A549 (cell line): Measurements from ENCODE around the gene ZNF605. TPM values are rescaled to one million over a fixed set of nuclear protein-coding genes. Genes with fewer than 3 reads are reported as not detected.

Experiments
- ATAC-seq, 2 experiments: fragments of 200-7000 bp in 1 of 2; fragments of >200 bp in 1 of 2; cut with Nextera tagmentation in 1 of 2; cut with Tn5 transposase in 1 of 2; 3 replicates each; pipeline versions ENCODE4 v1.8.0 to v1.9.1; 2018 to 2020; ENCODE audit warnings: mild to moderate bottlenecking in 1 of 2, moderate library complexity in 1 of 2
- CTCF ChIA-PET: fragments of 300-600 bp; sonication (Branson Sonifier 250); formaldehyde crosslinking; extraction: SDS; loops from one replicate; lab custom pipeline; 2021; ENCODE audit warnings: antibody characterized with exemption, inconsistent platforms; lab: Yijun Ruan, JAX
- POLR2A ChIA-PET: fragments of 350-600 bp; formaldehyde crosslinking; extraction: SDS; loops from one replicate; lab custom pipeline; 2021; ENCODE audit warnings: antibody characterized with exemption, inconsistent platforms; lab: Yijun Ruan, JAX
- DNase-seq, 2 experiments: peaks; one replicate each; pipeline versions ENCODE4 v3.0.0 to v3.0.0-alpha.2; 2011 to 2016; ENCODE audit warnings: low read depth in 1 of 2, low spot score in 1 of 2
- FAIRE-seq: peaks from 2 replicates; lab custom pipeline; 2011; peaks lifted over from hg19 to GRCh38; lab: Jason Lieb, UNC
- H3K27ac ChIP-seq, 2 experiments: fragments of >200 bp; sonication (Bioruptor Twin); formaldehyde crosslinking; 3 replicates each; pipeline ENCODE4 v1.5.1; 2016 to 2017
- H3K4me1 ChIP-seq: fragments of >200 bp; sonication (Bioruptor Twin); formaldehyde crosslinking; 3 replicates; pipeline ENCODE4 v1.6.1; 2016
- H3K4me2 ChIP-seq: fragments of >200 bp; sonication (Bioruptor Twin); formaldehyde crosslinking; 3 replicates; pipeline ENCODE4 v1.6.1; 2016
- H3K4me3 ChIP-seq: fragments of >200 bp; sonication (Bioruptor Twin); formaldehyde crosslinking; 3 replicates; pipeline ENCODE4 v1.5.1; 2016
- H3K9me3 ChIP-seq: fragments of >200 bp; sonication (Bioruptor Twin); formaldehyde crosslinking; 3 replicates; pipeline ENCODE4 v1.6.1; 2016
- CEBPB ChIP-seq, 2 experiments: fragments of >200 bp in 1 of 2; sonication (Bioruptor Twin) in 1 of 2; formaldehyde crosslinking in 1 of 2; IDR thresholded peaks; 2 replicates each; pipeline ENCODE4 v1.6.1; 2012 to 2016
- EP300 ChIP-seq, 2 experiments: fragments of >200 bp; sonication (Bioruptor Twin); formaldehyde crosslinking; IDR thresholded peaks; 2 replicates in 1 of 2; 3 replicates in 1 of 2; pipeline ENCODE4 v1.6.1; 2016 to 2017
- ESRRA ChIP-seq: fragments of 150-350 bp; IDR thresholded peaks from 2 replicates; pipeline ENCODE4 v1.6.1; 2014; ENCODE audit warnings: mild to moderate bottlenecking, low read length, borderline replicate concordance
- FOXS1 ChIP-seq: fragments of 250-450 bp; sonication (Bioruptor Pico); IDR thresholded peaks from 2 replicates; pipeline ENCODE4 v1.5.0; 2020; ENCODE audit warnings: mild to moderate bottlenecking, moderate library complexity
- GATA3 ChIP-seq: IDR thresholded peaks from 2 replicates; pipeline ENCODE4 v1.6.1; 2012; ENCODE audit warnings: borderline replicate concordance
- HDAC2 ChIP-seq: fragments of 200-600 bp; sonication (generic); IDR thresholded peaks from 2 replicates; pipeline ENCODE4 v1.6.1; 2016
- HOXB5 ChIP-seq: fragments of 250-450 bp; sonication (Bioruptor Pico); IDR thresholded peaks from 2 replicates; pipeline ENCODE4 v1.5.0; 2020; ENCODE audit warnings: mild to moderate bottlenecking, moderate library complexity
- JUN ChIP-seq, 2 experiments: fragments of >200 bp; sonication (Bioruptor Twin); formaldehyde crosslinking; IDR thresholded peaks; 2 replicates in 1 of 2; 3 replicates in 1 of 2; pipeline ENCODE4 v1.6.1; 2016 to 2017
- KDM1A ChIP-seq: fragments of 200-600 bp; sonication (generic); IDR thresholded peaks from 2 replicates; pipeline ENCODE4 v1.6.1; 2016; ENCODE audit warnings: low read depth, mild to moderate bottlenecking
- MAZ ChIP-seq: fragments of 150-350 bp; IDR thresholded peaks from 2 replicates; pipeline ENCODE4 v1.6.1; 2014; ENCODE audit warnings: antibody characterized with exemption, low read depth, low read length, borderline replicate concordance
- MYC ChIP-seq: IDR thresholded peaks from 2 replicates; pipeline ENCODE4 v1.6.1; 2012; ENCODE audit warnings: mild to moderate bottlenecking, inconsistent platforms, low read length, improper control_type of control experiment, borderline replicate concordance
- NR3C1 ChIP-seq: fragments of >200 bp; sonication (Bioruptor Twin); formaldehyde crosslinking; IDR thresholded peaks from 3 replicates; pipeline ENCODE4 v1.6.1; 2017
- RAD21 ChIP-seq, 2 experiments: fragments of >200 bp in 1 of 2; sonication (Bioruptor Twin) in 1 of 2; formaldehyde crosslinking in 1 of 2; IDR thresholded peaks in 1 of 2; conservative IDR thresholded peaks in 1 of 2; 2 replicates in 1 of 2; 3 replicates in 1 of 2; pipeline ENCODE4 v1.6.1; 2012 to 2018; ENCODE audit warnings: inconsistent platforms in 1 of 2
- RCOR1 ChIP-seq: fragments of 150-350 bp; IDR thresholded peaks from 2 replicates; pipeline ENCODE4 v1.6.1; 2014; ENCODE audit warnings: antibody characterized with exemption, low read length, low read depth
- TP53 ChIP-seq: fragments of 250-450 bp; sonication (Bioruptor Pico); IDR thresholded peaks from 2 replicates; pipeline ENCODE4 v1.5.0; 2021; ENCODE audit warnings: mild to moderate bottlenecking, moderate library complexity
- ZC3H11A ChIP-seq: fragments of 450-650 bp; IDR thresholded peaks from 2 replicates; pipeline ENCODE4 v1.6.1; 2014; ENCODE audit warnings: antibody characterized with exemption, mild to moderate bottlenecking
- ZFP36 ChIP-seq: fragments of 450-650 bp; IDR thresholded peaks from 2 replicates; pipeline ENCODE4 v1.6.1; 2014; ENCODE audit warnings: borderline replicate concordance; ENCODE audit not compliant: partially characterized antibody
- WGBS: methylation state at CpG from one replicate; pipeline ENCODE4 v1.1.6; 2017; ENCODE audit errors: missing lambda C conversion rate; 5-methylcytosine and 5-hydroxymethylcytosine counted together
- polyA plus RNA-seq, 4 experiments: library from polyadenylated mRNA; depleted of rRNA in 3 of 4; stranded (reverse); fragments of >200 nt; fragmentation: RNase III in 1 of 4; extraction: RNeasy Plus Mini Kit Qiagen cat#74134 plus additional on column Dnase treatment in 1 of 4; gene quantifications; 2 replicates in 3 of 4; 3 replicates in 1 of 4; pipeline ENCODE4 v1.2.3, GENCODE V29; 2011 to 2017
- TF ChIP-seq, protein P1 (sequence below): IDR thresholded peaks from 2 replicates; pipeline ENCODE4 v1.6.1; 2012
- TF ChIP-seq, protein P2 (sequence below): fragments of 250-450 bp; sonication (Bioruptor Pico); IDR thresholded peaks from 2 replicates; pipeline ENCODE4 v1.5.0; 2021; ENCODE audit warnings: mild to moderate bottlenecking, moderate library complexity, borderline replicate concordance
- TF ChIP-seq, protein P3 (sequence below): IDR thresholded peaks from 2 replicates; pipeline ENCODE4 v1.6.1; 2012
- TF ChIP-seq, protein P4 (sequence below): fragments of >200 bp; sonication (Bioruptor Twin); formaldehyde crosslinking; IDR thresholded peaks from 3 replicates; pipeline ENCODE4 v1.6.1; 2016
- TF ChIP-seq, protein P5 (sequence below): fragments of >200 bp; sonication (Bioruptor Twin); formaldehyde crosslinking; IDR thresholded peaks from 3 replicates; pipeline ENCODE4 v1.5.1; 2016
- TF ChIP-seq, protein P6 (sequence below): fragments of >200 bp; sonication (Bioruptor Twin); formaldehyde crosslinking; IDR thresholded peaks from 2 replicates; pipeline ENCODE4 v1.6.1; 2016

ZNF605 gene
- polyA plus RNA-seq, 2 of the 4 experiments (the other 2 are of a cell fraction), result 5.6 to 18.2 TPM

DNA sequence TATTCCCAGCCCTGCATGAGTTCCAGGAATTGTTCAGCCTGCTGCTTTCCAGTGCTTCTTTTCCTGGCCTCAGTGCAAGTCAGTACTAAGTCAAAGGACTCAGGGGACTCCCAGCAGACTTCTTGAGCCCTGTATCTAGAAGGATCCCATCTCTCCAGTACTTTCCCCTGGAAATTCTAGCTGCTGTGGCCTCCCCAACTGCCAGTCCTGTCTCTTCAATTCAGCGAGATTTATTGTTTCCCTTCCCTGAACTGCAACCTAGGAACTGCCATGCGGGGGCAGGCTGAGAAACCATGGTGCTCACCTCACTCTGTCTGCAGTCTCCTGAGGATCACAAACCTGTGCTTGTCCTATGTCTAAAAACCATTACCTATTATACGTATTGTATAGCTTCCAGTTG lies 31.8 kb downstream of the ZNF605 start:
- H3K4me2 ChIP-seq, result no peak overlapping the region
- H3K4me3 ChIP-seq, result no peak overlapping the region
- H3K9me3 ChIP-seq, result peaks cover 97% of the 10 kb centered on the region
- no peak for FAIRE-seq
- no peaks in the 10 kb centered on the region for H3K4me1 ChIP-seq
- no peak for DNase-seq
- no peak for ATAC-seq
- H3K27ac ChIP-seq, result no peak overlapping the region
- TF ChIP-seq RAD21 (conservative IDR thresholded peaks at IDR 0.05 in 1 of 2, IDR thresholded peaks at IDR 0.05 in 1 of 2), result no peak
- TF ChIP-seq, protein P1, sequence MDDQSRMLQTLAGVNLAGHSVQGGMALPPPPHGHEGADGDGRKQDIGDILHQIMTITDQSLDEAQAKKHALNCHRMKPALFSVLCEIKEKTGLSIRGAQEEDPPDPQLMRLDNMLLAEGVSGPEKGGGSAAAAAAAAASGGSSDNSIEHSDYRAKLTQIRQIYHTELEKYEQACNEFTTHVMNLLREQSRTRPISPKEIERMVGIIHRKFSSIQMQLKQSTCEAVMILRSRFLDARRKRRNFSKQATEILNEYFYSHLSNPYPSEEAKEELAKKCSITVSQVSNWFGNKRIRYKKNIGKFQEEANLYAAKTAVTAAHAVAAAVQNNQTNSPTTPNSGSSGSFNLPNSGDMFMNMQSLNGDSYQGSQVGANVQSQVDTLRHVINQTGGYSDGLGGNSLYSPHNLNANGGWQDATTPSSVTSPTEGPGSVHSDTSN, result no peak
- TF ChIP-seq CEBPB (IDR thresholded peaks at IDR 0.05), result no peak
- no peak for TF ChIP-seq ESRRA
- TF ChIP-seq ZFP36, result no peak
- TF ChIP-seq JUN (IDR thresholded peaks at IDR 0.05), result no peak
- TF ChIP-seq, protein P2, sequence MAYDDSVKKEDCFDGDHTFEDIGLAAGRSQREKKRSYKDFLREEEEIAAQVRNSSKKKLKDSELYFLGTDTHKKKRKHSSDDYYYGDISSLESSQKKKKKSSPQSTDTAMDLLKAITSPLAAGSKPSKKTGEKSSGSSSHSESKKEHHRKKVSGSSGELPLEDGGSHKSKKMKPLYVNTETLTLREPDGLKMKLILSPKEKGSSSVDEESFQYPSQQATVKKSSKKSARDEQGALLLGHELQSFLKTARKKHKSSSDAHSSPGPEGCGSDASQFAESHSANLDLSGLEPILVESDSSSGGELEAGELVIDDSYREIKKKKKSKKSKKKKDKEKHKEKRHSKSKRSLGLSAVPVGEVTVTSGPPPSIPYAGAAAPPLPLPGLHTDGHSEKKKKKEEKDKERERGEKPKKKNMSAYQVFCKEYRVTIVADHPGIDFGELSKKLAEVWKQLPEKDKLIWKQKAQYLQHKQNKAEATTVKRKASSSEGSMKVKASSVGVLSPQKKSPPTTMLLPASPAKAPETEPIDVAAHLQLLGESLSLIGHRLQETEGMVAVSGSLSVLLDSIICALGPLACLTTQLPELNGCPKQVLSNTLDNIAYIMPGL, result no peak
- no peak for TF ChIP-seq NR3C1
- no peak for TF ChIP-seq RCOR1
- TF ChIP-seq, protein P3, sequence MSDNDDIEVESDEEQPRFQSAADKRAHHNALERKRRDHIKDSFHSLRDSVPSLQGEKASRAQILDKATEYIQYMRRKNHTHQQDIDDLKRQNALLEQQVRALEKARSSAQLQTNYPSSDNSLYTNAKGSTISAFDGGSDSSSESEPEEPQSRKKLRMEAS, result no peak
- no peak for TF ChIP-seq EP300 (IDR thresholded peaks at IDR 0.05)
- TF ChIP-seq TP53 (CRISPR knock-in tag), result no peak
- TF ChIP-seq, all 56 proteins: peak for 0
- ChIA-PET CTCF (interaction anchor here (1.1 kb wide), 1 partner anchor 235 kb away, joined by 3 read pairs; no protein-coding TSS in a partner anchor), POLR2A (no interaction called here)
- 79% methylated on average over 3 of the region's 3 CpGs for WGBS

DNA sequence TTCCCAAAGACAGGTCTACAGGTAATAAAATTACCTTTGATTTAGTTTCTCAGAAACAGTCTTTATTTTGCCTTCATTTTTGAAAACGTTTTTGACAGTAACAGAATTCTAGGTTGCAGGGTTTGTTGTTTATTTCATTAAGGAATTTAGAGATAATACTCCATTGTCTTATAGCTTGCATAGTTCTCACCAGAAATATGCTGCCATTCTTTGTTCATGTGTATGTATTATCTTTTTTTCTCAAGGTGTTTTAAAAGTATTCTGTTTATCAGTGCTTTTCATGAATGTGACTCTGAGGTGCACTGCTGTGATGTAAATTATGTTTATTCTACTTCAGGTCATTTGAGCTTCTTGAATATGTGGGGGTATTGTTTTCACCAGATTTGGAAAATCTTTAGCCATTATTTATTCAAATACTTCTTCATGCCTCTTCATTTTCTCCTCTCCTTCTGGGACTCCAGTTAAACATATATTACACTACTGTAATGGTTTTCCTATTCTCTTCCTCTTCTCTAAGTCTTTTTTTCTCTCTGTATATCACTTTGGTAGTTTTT lies 32.7 kb downstream of the ZNF605 start:
- Histone ChIP-seq H3K4me3 (no peak overlapping the region), H3K4me1 (no peaks in the 10 kb centered on the region), H3K9me3 (peaks cover 96% of the 10 kb centered on the region), H3K4me2 (no peak overlapping the region), H3K27ac (no peak overlapping the region)
- ATAC-seq (no peak), DNase-seq (no peak), FAIRE-seq (no peak)
- ChIA-PET POLR2A (no interaction called here), CTCF (interaction anchor here (1.1 kb wide), 1 partner anchor 236 kb away, joined by 3 read pairs; no protein-coding TSS in a partner anchor)
- 2% methylated on average over 1 of the region's 1 CpG for WGBS
- TF ChIP-seq, protein P4, sequence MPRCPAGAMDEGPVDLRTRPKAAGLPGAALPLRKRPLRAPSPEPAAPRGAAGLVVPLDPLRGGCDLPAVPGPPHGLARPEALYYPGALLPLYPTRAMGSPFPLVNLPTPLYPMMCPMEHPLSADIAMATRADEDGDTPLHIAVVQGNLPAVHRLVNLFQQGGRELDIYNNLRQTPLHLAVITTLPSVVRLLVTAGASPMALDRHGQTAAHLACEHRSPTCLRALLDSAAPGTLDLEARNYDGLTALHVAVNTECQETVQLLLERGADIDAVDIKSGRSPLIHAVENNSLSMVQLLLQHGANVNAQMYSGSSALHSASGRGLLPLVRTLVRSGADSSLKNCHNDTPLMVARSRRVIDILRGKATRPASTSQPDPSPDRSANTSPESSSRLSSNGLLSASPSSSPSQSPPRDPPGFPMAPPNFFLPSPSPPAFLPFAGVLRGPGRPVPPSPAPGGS, result no peak
- TF ChIP-seq MYC (no peak), GATA3 (no peak), MAZ (no peak), RCOR1 (no peak)
- TF ChIP-seq, protein P5, sequence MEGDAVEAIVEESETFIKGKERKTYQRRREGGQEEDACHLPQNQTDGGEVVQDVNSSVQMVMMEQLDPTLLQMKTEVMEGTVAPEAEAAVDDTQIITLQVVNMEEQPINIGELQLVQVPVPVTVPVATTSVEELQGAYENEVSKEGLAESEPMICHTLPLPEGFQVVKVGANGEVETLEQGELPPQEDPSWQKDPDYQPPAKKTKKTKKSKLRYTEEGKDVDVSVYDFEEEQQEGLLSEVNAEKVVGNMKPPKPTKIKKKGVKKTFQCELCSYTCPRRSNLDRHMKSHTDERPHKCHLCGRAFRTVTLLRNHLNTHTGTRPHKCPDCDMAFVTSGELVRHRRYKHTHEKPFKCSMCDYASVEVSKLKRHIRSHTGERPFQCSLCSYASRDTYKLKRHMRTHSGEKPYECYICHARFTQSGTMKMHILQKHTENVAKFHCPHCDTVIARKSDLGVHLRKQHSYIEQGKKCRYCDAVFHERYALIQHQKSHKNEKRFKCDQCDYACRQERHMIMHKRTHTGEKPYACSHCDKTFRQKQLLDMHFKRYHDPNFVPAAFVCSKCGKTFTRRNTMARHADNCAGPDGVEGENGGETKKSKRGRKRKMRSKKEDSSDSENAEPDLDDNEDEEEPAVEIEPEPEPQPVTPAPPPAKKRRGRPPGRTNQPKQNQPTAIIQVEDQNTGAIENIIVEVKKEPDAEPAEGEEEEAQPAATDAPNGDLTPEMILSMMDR, result no peak

DNA sequence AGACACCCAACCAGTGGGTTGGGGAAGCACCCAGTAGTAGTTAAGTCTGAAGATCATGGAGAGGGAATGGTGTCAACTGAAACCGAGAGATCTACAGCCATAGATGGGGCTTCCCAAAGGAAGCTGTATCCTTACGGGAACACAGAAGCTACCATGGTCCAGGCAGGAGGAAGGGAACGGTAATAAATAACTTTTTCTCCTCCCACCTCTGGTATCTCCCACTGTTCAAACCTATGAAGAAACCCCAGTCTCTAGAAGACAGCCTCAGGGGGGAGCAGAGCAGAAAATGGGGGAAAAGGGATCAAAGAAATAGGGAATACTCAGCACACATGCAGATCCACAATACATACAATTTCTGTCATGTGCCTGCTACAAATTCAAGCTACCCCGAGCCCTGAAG lies 33.4 kb downstream of the ZNF605 start:
- ChIA-PET POLR2A (no interaction called here), CTCF (no interaction called here)
- FAIRE-seq (no peak), ATAC-seq (no peak), DNase-seq (no peak)
- Histone ChIP-seq H3K4me2 (no peak overlapping the region), H3K4me3 (no peak overlapping the region), H3K27ac (no peak overlapping the region), H3K4me1 (no peaks in the 10 kb centered on the region), H3K9me3 (peaks cover 96% of the 10 kb centered on the region)
- 56% methylated on average over 4 of the region's 4 CpGs for WGBS
- no peak for TF ChIP-seq ZC3H11A
- TF ChIP-seq, protein P4, result no peak
- TF ChIP-seq HDAC2, result no peak
- no peak for TF ChIP-seq HOXB5
- TF ChIP-seq, protein P6, sequence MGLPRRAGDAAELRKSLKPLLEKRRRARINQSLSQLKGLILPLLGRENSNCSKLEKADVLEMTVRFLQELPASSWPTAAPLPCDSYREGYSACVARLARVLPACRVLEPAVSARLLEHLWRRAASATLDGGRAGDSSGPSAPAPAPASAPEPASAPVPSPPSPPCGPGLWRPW, result no peak
- no peak for TF ChIP-seq ZFP36
- no peak for TF ChIP-seq FOXS1 (CRISPR knock-in tag)
- no peak for TF ChIP-seq KDM1A
- TF ChIP-seq, protein P5, result no peak
- no peak for TF ChIP-seq EP300 (IDR thresholded peaks at IDR 0.05)
